Small intestine (tissue), 7 donors: ENCODE results near the gene ZNF397. TPM values are rescaled to one million over a fixed set of nuclear protein-coding genes. Genes with fewer than 3 reads are reported as not detected.

Experiments used
- DNase-seq, 2 donors: peaks; one replicate each; pipeline versions ENCODE4 v3.0.0 to v3.0.0-alpha.2; 2013
- FAIRE-seq: peaks from 2 replicates; lab custom pipeline; 2012; peaks lifted over from hg19 to GRCh38; lab: Jason Lieb, UNC
- H3K27ac ChIP-seq, 3 donors: one replicate each; pipeline ENCODE4 v1.5.1; 2013; ENCODE audit warnings: low read length in 2 of 3, mild to moderate bottlenecking in 2 of 3, control low read depth in 1 of 3, inconsistent platforms in 1 of 3, low read depth in 1 of 3, moderate library complexity in 1 of 3
- H3K27me3 ChIP-seq, 3 donors: one replicate each; pipeline ENCODE4 v1.6.1; 2013; ENCODE audit warnings: low read length in 3 of 3, inconsistent platforms in 1 of 3; ENCODE audit not compliant: control insufficient read depth in 3 of 3, insufficient read depth in 3 of 3
- H3K36me3 ChIP-seq, 3 donors: one replicate each; pipeline ENCODE4 v1.6.1; 2013; ENCODE audit warnings: low read length in 3 of 3, inconsistent platforms in 1 of 3, low read depth in 1 of 3, mild to moderate bottlenecking in 1 of 3, moderate library complexity in 1 of 3; ENCODE audit not compliant: control insufficient read depth in 3 of 3, insufficient read depth in 2 of 3
- H3K4me1 ChIP-seq, 3 donors: one replicate each; pipeline ENCODE4 v1.6.1; 2013; ENCODE audit warnings: low read length in 2 of 3, inconsistent platforms in 1 of 3, low read depth in 1 of 3, mild to moderate bottlenecking in 1 of 3, moderate library complexity in 1 of 3; ENCODE audit not compliant: control insufficient read depth in 3 of 3, insufficient read depth in 2 of 3
- H3K4me3 ChIP-seq, 3 donors: one replicate each; pipeline ENCODE4 v1.5.1; 2013; ENCODE audit warnings: low read length in 3 of 3, control low read depth in 1 of 3, inconsistent platforms in 1 of 3, low read depth in 1 of 3, mild to moderate bottlenecking in 1 of 3, moderate library complexity in 1 of 3
- H3K9me3 ChIP-seq, 2 donors: one replicate each; pipeline ENCODE4 v1.6.1; 2013; ENCODE audit warnings: low read depth in 1 of 2, low read length in 1 of 2; ENCODE audit not compliant: control insufficient read depth in 2 of 2, insufficient read depth in 1 of 2
- WGBS, 3 donors: extraction: QIAGEN DNeasy Blood & Tissue Kit; methylation state at CpG; one replicate each; pipeline ENCODE4 v1.1.7; 2013; 5-methylcytosine and 5-hydroxymethylcytosine counted together
- polyA plus RNA-seq, 4 donors: library from polyadenylated mRNA; stranded (reverse) in 3 of 4; unstranded in 1 of 4; fragments of 200-250 nt in 3 of 4; fragments of 120-200 nt in 1 of 4; gene quantifications; one replicate each; pipeline versions ENCODE4 v1.2.1 to v1.2.3, GENCODE V29; 2013
- donor health status: healthy with polysubstance abuse.
- donor health status: control.
- donor health status: control.
- donor health status: Bipolar disorder and iron deficiency.
- donor health status: healthy.

The ZNF397 gene
- polyA plus RNA-seq, 4 donors: 5.7 to 39.1 (median 9.2) TPM

DNA sequence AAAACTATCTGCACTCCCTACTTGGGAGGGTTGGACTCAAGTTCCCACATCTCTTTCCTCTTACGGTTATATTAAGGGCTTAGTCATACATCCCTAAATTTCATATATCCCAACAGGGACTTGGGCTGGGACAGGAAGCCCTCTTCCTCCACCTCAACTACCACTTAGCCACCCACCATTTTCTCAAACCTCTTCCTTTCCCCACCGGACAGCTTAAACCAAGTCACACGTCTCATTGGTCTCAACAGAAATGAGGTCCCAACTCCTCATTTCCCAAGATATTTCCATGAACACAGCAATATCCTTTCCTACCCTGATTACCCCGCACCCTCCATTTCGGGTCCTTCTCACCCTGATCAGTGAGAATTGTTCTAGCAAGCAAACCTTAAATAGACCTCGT is 48.5 kb downstream of the ZNF397 start:
- FAIRE-seq (no peak), DNase-seq (peak in 1 of 2 donors; percentile 5)
- 10 to 18% (median 13%) methylated on average over 6 of the region's 6 CpGs for WGBS, 3 donors
- no peaks in the 10 kb centered on the region for H3K27me3 ChIP-seq
- H3K27ac ChIP-seq: peak overlapping the region in 2 of 3 donors; percentile 79 to 84
- peaks cover 2 to 7% (median 4%) of the 10 kb centered on the region in 3 donors for H3K36me3 ChIP-seq
- H3K9me3 ChIP-seq: peaks cover 0 to 8% of the 10 kb centered on the region in 2 donors
- H3K4me3 ChIP-seq: peak overlapping the region; percentile 51 to 77 (median 69)
- H3K4me1 ChIP-seq: peaks cover 0 to 9% (median 2%) of the 10 kb centered on the region in 3 donors

DNA sequence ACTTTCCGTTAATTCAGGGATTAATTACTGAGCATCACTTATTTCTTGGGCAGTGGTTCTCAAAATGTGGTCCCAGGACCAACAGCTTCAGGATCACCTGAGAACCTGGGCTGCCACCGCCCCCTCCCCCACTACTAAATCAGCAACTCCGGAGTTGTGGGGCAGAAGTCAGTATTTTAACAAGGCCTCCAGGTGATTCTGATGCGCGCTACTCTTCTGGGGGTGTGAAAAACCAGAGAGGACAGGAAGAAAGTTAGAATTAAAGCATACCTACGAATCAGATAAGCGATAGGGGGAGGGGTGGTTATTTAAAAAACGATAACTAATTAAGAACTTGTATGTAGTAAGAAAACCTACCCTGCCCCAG is 48.9 kb downstream of the ZNF397 start:
- H3K4me3 ChIP-seq: peak overlapping the region; percentile 51 to 77 (median 69)
- no peaks in the 10 kb centered on the region for H3K27me3 ChIP-seq
- no peak for FAIRE-seq
- H3K27ac ChIP-seq: peak overlapping the region; percentile 14 to 84 (median 79)
- DNase-seq: no peak
- peaks cover 0 to 9% (median 2%) of the 10 kb centered on the region in 3 donors for H3K4me1 ChIP-seq
- peaks cover 2 to 4% (median 3%) of the 10 kb centered on the region in 3 donors for H3K36me3 ChIP-seq
- H3K9me3 ChIP-seq: peaks cover 0 to 3% of the 10 kb centered on the region in 2 donors
- WGBS, 3 donors: 0% methylated on average over 8 of the region's 8 CpGs

DNA sequence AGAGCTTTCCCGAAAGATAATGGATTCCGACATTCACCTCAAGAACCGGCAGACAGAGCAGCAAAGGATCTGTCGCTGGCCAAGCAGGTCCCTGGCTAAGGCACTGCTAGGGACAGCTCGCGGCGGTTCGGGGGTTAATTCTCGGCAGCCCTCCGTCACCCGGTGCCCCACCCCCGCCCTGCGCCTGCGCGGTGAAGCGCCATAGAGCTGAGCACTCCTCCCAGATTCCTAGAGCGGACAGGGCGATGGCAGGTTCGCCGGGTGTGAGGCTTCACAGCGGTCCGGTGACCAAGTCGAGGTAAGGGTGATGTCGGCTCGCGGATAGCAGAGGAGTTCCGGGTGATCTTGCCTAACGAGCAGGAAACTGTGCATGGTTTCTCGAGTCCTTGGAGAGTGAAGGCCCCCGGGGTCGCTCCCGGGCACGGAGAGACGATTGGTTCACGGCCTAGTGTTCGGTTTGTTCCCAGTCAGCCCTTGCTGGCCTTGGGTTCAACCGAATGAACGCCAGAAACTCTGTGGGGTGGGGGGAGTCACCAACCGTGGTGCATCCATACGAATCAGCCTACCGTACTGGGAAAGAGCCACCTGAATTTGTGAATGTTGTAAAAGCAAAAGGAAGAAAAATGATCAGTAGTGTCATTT is 49.4 kb downstream of the ZNF397 start, which contains the start of gene ZSCAN30:
TSS of gene ZSCAN30 (minus strand) at position 136 of the 642 bp plus-strand sequence. CDS start 25,877 bp downstream, outside the sequence.
- FAIRE-seq (no peak), DNase-seq (peak; percentile 97 to 99)
- H3K4me1 ChIP-seq: peaks cover 0 to 9% (median 2%) of the 10 kb centered on the region in 3 donors
- H3K9me3 ChIP-seq: no peaks in the 10 kb centered on the region
- WGBS, 3 donors: 0% methylated on average over 41 of the region's 41 CpGs
- peak within 1 kb of the TSS; percentile 25 to 84 (median 79) for H3K27ac ChIP-seq
- no peaks in the 10 kb centered on the region for H3K27me3 ChIP-seq
- H3K4me3 ChIP-seq: peak within 1 kb of the TSS; percentile 51 to 77 (median 69)
- peaks cover 0 to 4% (median 2%) of the 10 kb centered on the region in 3 donors for H3K36me3 ChIP-seq

DNA sequence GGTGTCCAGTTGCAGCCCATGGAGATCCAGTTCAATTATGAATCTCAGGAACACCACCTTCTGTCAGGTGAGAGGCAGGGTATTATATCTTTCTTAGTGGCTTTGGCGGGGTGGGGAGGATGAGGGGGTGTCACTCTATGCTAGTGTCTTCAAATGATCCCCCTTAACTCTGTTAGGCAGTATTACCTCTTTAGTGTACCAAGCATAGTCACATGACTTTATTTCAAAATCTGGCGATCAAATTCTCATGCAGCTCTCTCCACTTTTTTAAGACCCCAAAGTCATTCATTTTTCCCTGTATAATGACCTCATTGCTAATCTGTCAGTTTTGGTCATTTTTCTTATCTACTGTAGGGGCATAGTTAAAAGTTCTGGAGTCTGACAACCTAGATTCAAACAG is 50.3 kb downstream of the ZNF397 start:
- peaks cover 0 to 4% (median 2%) of the 10 kb centered on the region in 3 donors for H3K36me3 ChIP-seq
- DNase-seq: no peak
- FAIRE-seq: no peak
- peak overlapping the region in 1 of 3 donors; percentile 77 for H3K4me3 ChIP-seq
- peak overlapping the region in 1 of 3 donors; percentile 27 for H3K27ac ChIP-seq
- H3K27me3 ChIP-seq: no peaks in the 10 kb centered on the region
- no peaks in the 10 kb centered on the region for H3K9me3 ChIP-seq
- WGBS, 3 donors: 82 to 91% (median 86%) methylated on average over 2 of the region's 2 CpGs
- peaks cover 0 to 9% (median 2%) of the 10 kb centered on the region in 3 donors for H3K4me1 ChIP-seq

DNA sequence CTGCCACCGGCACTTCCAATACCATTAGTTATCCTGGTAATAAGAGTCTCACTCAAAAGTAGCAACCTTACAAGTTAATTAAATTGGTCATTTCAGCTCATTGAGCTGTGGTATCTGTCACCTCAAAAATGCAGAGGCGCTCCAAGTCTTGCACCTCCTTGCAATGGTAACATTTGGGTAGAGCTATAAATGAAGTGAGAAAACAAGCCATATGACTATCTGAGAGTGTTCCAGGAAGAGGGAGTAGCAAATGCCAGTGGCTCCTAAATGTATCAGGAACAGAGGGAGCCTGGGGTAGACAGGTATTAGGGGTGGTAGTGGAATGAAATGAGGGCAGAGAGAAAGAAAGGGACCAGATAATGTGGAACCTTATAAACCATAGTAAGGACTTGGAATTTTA is 55.2 kb downstream of the ZNF397 start:
- 97 to 100% (median 99%) methylated on average over 2 of the region's 2 CpGs for WGBS, 3 donors
- Histone ChIP-seq H3K27me3 (no peaks in the 10 kb centered on the region), H3K4me1 (peaks cover 0 to 3% (median 2%) of the 10 kb centered on the region in 3 donors), H3K27ac (no peak overlapping the region), H3K4me3 (no peak overlapping the region), H3K9me3 (peaks cover 0 to 15% of the 10 kb centered on the region in 2 donors), H3K36me3 (peaks cover 4 to 15% (median 5%) of the 10 kb centered on the region in 3 donors)
- DNase-seq (no peak), FAIRE-seq (no peak)

DNA sequence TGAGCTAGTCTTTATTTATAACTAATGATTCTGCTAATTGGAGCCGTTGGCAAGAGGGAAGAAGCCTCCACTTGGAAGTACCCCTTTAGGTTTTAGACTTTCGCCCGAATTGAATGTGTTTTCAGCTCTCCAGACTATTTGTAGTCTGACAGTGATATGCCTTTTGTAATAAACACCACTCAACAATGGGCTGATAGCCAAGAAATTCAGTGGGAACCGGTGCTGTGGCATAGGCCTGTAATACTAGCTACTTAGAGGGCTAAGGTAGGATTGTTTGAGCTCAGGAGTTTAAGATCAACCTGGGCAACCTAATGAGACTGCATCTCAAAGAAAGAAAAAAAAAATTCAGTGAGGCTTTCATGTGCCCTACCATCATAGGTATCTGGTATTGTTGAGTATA is 62.8 kb downstream of the ZNF397 start:
- 97 to 98% (median 98%) methylated on average over 4 of the region's 4 CpGs for WGBS, 3 donors
- Histone ChIP-seq H3K27me3 (no peaks in the 10 kb centered on the region), H3K27ac (no peak overlapping the region), H3K36me3 (peaks cover 11 to 22% (median 12%) of the 10 kb centered on the region in 3 donors), H3K4me3 (no peak overlapping the region), H3K4me1 (no peaks in the 10 kb centered on the region), H3K9me3 (peaks cover 1 to 56% of the 10 kb centered on the region in 2 donors)
- no peak for DNase-seq
- no peak for FAIRE-seq

DNA sequence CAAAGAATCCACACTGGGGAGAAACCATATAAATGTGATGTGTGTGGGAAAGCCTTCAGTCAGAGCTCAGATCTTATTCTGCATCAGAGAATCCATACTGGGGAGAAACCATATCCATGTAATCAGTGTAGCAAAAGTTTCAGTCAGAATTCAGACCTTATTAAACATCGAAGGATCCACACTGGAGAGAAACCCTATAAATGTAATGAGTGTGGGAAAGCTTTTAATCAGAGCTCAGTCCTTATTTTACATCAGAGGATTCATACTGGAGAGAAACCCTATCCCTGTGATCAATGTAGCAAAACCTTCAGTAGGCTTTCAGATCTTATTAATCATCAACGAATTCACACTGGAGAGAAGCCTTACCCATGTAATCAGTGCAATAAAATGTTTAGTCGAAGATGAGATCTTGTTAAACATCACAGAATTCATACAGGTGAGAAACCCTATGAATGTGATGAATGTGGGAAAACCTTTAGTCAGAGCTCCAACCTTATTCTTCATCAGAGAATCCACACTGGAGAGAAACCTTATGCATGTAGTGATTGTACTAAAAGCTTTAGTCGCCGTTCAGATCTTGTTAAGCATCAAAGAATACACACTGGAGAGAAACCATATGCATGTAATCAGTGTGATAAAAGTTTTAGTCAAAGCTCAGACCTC is 65.9 kb downstream of the ZNF397 start:
- H3K4me1 ChIP-seq: no peaks in the 10 kb centered on the region
- H3K36me3 ChIP-seq: peaks cover 3 to 19% (median 12%) of the 10 kb centered on the region in 3 donors
- 97 to 98% (median 98%) methylated on average over 5 of the region's 5 CpGs for WGBS, 3 donors
- H3K4me3 ChIP-seq: no peak overlapping the region
- no peaks in the 10 kb centered on the region for H3K27me3 ChIP-seq
- H3K9me3 ChIP-seq: peaks cover 3 to 56% of the 10 kb centered on the region in 2 donors
- DNase-seq: peak in 1 of 2 donors; percentile 6
- no peak overlapping the region for H3K27ac ChIP-seq
- no peak for FAIRE-seq
